Measurements from ENCODE around the gene SBF1.

DNA sequence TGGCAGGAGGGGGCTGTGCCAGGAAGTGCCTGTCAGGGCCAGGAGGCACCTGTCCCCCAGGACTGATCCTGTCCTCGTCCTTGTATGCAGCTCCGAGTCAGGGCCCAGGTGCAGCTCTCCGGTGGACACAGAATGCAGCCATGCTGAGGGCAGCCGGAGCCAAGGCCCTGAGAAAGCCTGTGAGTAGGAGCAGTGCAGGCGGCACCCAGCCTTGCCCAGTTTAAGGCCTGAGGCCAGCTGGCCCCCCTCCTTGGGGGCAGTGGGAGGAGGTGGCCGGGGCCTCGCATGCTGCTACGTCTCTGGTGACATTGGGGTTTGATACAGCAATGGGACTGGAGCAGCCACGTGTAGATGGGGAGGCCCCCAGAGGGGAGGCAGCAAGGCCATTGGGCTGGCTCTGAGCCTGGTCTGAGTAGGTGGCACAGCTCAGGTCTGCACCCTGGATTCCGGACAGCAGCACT lies 34.9 kb downstream of the SBF1 start:
- TF ChIP-seq BACH2 (CRISPR knock-in tag; IDR thresholded peaks at IDR 0.05; ENCODE audit: borderline replicate concordance) (no peak), ZNF70 (CRISPR knock-in tag; IDR thresholded peaks at IDR 0.05) (no peak), ZNF565 (CRISPR knock-in tag; conservative IDR thresholded peaks at IDR 0.05; ENCODE audit: low read depth) (no peak), SNAI2 (CRISPR knock-in tag; IDR thresholded peaks at IDR 0.05) (no peak)
- TF ChIP-seq, protein P1, sequence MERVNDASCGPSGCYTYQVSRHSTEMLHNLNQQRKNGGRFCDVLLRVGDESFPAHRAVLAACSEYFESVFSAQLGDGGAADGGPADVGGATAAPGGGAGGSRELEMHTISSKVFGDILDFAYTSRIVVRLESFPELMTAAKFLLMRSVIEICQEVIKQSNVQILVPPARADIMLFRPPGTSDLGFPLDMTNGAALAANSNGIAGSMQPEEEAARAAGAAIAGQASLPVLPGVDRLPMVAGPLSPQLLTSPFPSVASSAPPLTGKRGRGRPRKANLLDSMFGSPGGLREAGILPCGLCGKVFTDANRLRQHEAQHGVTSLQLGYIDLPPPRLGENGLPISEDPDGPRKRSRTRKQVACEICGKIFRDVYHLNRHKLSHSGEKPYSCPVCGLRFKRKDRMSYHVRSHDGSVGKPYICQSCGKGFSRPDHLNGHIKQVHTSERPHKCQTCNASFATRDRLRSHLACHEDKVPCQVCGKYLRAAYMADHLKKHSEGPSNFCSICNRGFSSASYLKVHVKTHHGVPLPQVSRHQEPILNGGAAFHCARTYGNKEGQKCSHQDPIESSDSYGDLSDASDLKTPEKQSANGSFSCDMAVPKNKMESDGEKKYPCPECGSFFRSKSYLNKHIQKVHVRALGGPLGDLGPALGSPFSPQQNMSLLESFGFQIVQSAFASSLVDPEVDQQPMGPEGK (CRISPR knock-in tag; IDR thresholded peaks at IDR 0.05; ENCODE audit: borderline replicate concordance): no peak

All from SK-N-SH treated with all-trans-retinoic acid at 6 μM for 48 hours (cell line).